Stimulated activated CD8-positive, alpha-beta memory T cell treated with anti-CD3 and anti-CD28 coated beads, Interleukin-7, amount 100 ng/mL, for 1 hour (primary cell): Measurements from ENCODE around the gene LRSAM1.
"Not testable (repeated sequence)": the region's sequence is repeated elsewhere in the genome, so short reads cannot be mapped to it uniquely, and the experiment has no call there.

Source experiments
- DNase-seq, 2 donors: peaks; one replicate each; pipeline ENCODE4 v3.0.0-alpha.2; 2020; ENCODE audit warnings: low read depth in 2 of 2

Gene LRSAM1

GRCh38 chr9:127457191-127457878, 6.0 kb downstream of the LRSAM1 start:
- no peak for DNase-seq

GRCh38 chr9:127458921-127459320, 7.6 kb downstream of the LRSAM1 start:
- DNase-seq = no peak

DNA sequence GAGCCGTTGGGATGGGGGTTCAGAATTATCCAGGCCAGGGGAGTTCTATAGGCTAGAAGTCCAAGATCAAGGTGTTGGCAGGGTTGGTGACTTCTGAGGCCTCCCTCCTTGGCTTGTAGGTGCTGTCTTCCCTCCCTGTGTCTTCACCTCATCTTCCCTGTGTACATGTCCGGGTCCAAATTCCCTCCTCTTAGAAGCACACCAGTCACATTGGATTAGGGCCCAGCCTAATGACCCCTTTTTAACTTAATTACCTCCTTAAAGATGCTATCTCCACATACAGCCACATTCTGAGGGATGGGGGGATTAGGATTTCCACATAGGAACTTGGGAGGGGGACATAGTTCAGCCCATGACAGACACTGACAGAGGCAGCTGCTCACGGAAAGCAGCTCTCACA, 12.1 kb downstream of the LRSAM1 start:
- DNase-seq = no peak

DNA sequence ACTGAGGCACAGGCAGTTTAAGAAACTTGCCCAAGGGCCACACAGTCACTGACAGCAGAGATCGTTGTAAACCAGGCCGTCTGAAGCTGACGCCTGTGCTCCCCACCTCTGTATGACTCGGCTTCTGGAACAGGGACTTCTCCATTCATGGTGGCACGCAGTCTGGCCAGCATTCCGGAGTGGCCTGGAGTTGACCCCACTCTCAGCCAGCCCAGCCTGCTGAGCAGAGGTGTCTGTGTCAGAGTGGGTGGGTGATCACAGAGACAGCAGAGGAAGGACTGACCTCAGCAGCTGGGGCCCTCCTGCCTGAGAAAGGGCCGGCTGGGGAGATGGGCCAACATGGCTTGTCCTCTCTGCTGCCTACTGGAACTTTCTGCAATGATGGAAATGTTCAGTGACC, 12.6 kb downstream of the LRSAM1 start:
- no peak for DNase-seq

- DNase-seq = not testable (repeated sequence)
These were observed 15.2 kb downstream of the LRSAM1 start for GRCh38 chr9:127466407-127466917.

DNA sequence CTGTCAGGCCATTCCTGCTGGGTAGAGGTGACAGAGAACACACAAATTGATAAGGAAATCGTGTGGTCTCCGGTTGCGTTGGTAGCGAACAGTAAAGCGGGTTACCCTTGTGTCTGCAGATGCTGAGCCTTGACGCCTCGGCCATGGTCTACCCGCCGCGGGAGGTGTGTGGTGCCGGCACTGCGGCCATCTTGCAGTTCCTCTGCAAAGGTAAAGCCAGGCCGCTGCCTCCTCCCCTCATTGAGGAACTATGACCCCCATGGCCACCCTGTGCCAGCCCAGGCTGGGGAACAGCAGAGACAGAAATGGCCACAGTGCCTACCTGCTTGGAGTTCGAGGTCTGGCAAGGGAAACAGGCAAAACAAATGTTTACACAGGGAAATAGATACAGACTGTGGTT, 16.3 kb downstream of the LRSAM1 start:
- no peak for DNase-seq

- no peak for DNase-seq
These were observed 19.4 kb downstream of the LRSAM1 start for GRCh38 chr9:127470662-127471061.

DNA sequence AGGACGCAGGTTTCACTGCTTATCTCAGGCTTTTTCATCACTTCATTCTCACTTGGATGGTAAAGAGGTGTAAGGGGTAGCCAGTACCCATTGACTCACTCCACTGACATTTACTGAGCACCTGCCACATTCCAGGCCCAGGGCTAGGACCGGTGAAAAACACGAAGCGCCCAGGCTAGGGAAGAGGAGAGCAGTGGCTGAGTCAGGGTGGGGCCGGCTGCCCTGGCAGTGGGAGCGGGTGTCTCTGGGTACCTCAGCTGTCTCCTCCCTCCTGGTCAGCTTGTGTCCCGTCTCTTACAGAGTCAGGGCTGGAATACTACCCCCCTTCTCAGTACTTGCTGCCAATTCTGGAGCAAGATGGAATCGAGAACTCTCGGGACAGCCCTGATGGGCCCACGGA, 22.2 kb downstream of the LRSAM1 start:
- DNase-seq = no peak

DNA sequence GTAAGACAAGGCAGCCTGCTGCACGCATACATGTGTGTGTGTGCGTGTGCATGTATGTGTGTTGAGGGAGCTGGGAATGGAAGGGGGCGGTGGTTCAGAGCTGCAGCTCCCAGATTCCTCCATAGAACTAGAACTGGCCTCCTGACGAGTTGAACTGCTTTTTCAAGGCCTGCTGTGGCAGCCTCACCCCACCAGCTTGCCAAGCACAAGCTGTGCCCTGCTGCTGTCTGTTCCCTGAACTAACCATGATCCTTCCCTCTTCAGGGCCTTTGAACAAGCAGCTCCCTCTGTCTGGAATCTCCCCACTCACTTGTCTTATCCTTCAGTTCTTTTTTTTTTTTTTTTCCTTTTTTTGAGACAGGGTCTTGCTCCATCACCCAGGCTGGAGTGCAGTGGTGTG, 22.6 kb downstream of the LRSAM1 start:
- DNase-seq = no peak

GRCh38 chr9:127474592-127474991, 23.3 kb downstream of the LRSAM1 start:
- DNase-seq = no peak

DNA sequence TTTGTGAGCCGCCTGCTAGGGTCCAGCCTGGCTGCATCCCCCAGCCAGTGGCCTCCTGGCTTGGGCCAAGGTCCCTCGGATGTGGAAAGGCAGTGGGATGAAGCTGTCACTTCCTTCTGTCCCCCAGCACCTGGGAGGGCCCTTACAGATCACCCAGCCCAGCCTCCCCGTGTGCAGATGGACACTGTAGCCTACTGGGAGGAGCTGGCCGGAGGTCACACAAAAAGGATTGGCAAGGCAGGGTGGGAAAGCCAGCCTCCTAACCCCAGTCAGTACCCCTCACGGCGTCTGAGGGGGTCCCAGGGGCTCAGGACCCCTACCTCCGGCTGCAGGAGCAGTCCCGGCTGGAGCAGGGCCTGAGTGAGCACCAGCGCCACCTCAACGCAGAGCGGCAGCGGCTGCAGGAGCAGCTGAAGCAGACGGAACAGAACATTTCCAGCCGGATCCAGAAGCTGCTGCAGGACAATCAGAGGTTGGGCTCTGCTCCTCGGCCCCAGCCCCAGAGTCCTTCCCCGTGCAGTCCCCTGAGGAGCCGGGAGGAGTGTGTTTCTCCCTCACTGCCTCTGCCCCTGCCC, 28.3 kb downstream of the LRSAM1 start:
- no peak for DNase-seq

DNA sequence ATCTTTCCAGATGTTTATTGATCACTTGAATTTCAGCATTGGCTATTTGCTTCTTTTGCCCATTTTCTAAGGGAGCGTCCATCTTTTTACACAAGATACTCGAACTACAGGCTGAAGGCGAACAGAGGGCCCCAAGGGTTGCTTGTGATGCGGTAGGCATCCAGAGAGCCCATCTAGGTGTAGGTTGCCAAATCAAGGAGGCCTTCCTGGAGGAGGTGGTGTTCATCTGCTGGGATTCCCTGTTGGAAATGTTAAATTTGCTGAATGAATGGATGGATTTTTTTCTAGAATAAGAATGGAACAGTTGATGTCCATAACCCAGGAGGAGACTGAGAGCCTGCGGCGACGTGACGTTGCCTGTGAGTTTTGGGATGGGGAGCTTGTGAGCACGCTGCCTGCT, 31.4 kb downstream of the LRSAM1 start:
- no peak for DNase-seq

GRCh38 chr9:127485995-127486394, 34.7 kb downstream of the LRSAM1 start:
- DNase-seq = no peak

DNA sequence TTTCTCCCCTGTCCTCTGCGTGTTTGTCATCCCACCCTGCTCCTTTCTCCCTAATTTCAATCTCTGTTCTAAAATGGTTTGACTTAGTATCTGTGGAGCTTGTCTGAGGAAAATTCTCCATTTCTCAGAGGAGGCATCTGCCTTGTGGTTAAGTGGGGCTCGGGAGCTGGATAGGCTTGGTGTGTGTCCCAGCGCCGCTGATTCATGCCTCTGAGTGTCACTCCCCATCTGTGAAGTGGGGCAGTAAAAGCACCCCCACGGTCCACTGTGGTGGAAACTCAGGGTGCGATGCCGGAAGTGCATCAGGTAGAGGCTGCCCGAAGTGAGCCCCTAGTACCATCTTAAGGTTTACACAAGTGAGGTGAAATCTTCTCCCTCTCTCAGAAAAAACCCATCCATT, 37.6 kb downstream of the LRSAM1 start:
- no peak for DNase-seq

DNA sequence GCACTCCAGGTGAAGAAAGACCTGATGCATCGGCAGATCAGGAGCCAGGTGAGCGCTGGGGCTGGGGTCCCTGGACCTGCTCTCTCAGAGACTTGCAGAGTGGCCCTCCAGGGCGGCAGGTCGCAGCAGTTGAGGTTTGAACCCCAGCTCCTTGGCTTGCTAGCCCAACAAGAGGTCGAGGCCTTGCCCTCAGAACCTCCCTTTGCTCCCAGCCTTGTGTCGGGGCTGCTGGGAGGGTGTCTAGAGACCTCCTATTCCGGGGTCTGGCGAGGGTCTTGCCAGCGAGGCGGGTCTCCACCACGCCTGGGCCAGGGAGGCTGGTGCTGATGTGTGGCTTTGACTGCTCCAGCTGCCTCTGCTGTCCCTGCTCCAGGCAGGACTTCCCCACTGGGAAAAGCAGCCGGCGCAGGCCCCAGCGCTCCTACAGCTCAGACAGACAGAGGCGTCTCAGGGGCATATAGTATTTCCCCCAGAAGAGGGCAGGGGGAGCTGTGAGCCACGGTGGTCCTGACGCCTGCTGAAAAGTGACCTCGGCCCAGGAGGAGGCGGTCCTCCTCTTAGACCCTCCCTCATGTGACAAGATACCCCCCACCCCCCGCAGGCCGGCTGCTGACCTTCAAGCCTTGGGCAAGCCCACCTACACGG, 38.3 kb downstream of the LRSAM1 start:
- DNase-seq = no peak

GRCh38 chr9:127490535-127491230, 39.4 kb downstream of the LRSAM1 start:
- no peak for DNase-seq

- DNase-seq = no peak
These were observed 40.2 kb downstream of the LRSAM1 start for GRCh38 chr9:127491516-127491915.

- DNase-seq = no peak
These were observed 41.3 kb downstream of the LRSAM1 start for GRCh38 chr9:127492616-127493015.

GRCh38 chr9:127493592-127494303, 42.4 kb downstream of the LRSAM1 start:
- no peak for DNase-seq

DNA sequence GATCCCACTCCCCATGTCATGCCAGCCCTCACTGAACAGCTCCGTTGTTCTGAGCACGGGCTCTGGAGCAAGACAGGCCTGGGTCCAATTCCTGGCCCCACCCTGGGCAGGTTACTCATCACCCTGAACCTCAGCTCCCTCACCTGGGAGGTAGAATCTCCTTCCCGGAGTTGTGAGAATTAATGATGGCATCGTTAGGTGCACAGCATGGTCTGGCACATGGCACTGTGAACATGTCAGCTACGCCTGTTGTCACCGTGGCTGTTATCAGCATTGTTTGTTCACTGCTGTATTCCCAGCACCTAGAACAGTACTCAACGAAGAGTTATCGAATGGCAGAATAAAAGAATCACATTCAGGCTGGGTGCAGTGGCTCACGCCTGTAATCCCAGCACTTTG, 43.0 kb downstream of the LRSAM1 start:
- DNase-seq = no peak

- no peak for DNase-seq
These were observed 44.7 kb downstream of the LRSAM1 start for GRCh38 chr9:127495884-127496555.
